ENCODE measurements around the gene CHN1. TPM values are rescaled to one million over a fixed set of nuclear protein-coding genes. Genes with fewer than 3 reads are reported as not detected.

Gene CHN1
- total RNA-seq, 1 donor from 2014 or later = 14.2 TPM

DNA sequence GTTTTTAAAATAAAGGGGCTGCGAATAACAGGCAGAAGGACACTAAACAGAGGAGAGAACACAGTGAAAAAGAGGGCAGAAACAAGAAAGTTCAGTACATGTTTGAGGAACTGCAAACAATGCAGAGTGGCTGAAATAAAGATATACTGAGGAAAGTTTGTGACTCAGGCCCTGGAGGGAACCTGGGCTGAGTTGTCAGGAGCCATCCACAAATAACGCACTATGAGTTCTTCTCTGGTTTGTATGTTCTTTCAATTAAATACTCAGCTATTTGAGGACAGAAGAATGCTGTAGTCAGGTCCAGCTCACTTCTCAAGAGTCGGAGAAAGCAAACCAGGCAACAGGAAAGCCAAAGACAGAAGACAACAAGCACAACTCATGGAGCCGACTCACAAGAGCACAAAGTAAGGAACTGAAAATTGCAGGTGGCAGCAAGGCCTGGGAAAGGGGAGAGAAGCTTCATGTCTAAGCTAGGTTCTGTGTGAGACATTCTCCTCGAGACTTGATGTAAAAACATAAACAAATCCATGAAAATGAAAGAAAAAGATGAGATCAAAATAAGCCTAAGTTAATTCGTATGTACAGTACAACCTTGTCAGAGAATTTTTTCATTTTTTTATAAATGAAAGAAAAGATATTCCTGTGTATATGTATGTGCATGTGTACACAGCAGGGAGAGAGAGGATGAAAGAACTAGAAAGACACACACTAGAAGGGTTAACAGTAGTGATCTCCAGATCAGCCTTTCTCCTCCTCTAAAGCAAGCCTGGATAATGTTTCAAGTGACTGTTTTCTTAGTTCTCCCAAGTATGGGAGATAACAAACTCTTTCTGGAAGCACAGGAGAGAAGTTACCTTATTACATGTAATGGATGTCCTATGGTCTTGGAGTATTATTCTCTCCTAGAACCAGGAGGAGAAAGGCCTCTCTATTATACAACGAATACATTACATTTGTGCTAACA is 41.5 kb downstream of the CHN1 start:
- H3K4me1 ChIP-seq = peaks cover 51% of the 10 kb centered on the region
- TF ChIP-seq CTCF (IDR thresholded peaks at IDR 0.05; ENCODE audit: borderline replicate concordance) = no peak
- intact Hi-C loops (cut with micrococcal nuclease) = no loop called here

DNA sequence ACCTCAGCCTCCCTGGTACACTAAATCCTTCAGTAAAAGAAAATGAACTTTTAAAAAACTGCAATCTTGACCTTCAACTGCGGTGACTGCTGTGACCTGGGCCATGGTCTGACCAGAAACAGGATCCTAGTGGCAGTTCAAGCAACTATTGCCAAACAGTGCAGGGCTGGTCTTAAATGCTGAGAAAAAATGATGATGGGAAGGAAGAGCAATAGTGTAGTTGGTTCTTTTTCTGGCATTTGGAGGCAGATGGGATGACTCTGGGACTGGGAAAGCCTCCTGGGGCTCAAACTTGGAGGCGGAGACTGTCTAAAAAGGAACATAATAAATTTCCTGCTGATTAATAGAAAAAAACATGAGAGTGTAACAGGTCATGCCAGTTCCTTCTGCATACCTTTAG is 45.4 kb downstream of the CHN1 start:
- H3K36me3 ChIP-seq = no peaks in the 10 kb centered on the region
- intact Hi-C loops (cut with micrococcal nuclease) = no loop called here
- no peaks in the 10 kb centered on the region for H3K27me3 ChIP-seq (ENCODE audit: low read depth)
- peaks cover 19% of the 10 kb centered on the region for H3K4me1 ChIP-seq
- H3K9me3 ChIP-seq (replicated peaks) = no peaks in the 10 kb centered on the region
- no peak for TF ChIP-seq CTCF (IDR thresholded peaks at IDR 0.05; ENCODE audit: borderline replicate concordance)
- H3K4me3 ChIP-seq = no peak overlapping the region
- H3K27ac ChIP-seq (replicated peaks) = peak overlapping the region; percentile 2
- DNase-seq = no peak

More for the DNA sequence above, 41.5 kb downstream of the CHN1 start:
- H3K27ac ChIP-seq (replicated peaks) = no peak overlapping the region
- no peak overlapping the region for H3K4me3 ChIP-seq
- H3K27me3 ChIP-seq (ENCODE audit: low read depth) = no peaks in the 10 kb centered on the region
- DNase-seq = no peak
- H3K9me3 ChIP-seq (replicated peaks) = no peaks in the 10 kb centered on the region
- no peaks in the 10 kb centered on the region for H3K36me3 ChIP-seq

GRCh38 chr2:174957050-174957449 is 48.1 kb downstream of the CHN1 start:
- DNase-seq = no peak
- Histone ChIP-seq H3K36me3 (no peaks in the 10 kb centered on the region), H3K27me3 (ENCODE audit: low read depth) (no peaks in the 10 kb centered on the region), H3K4me3 (no peak overlapping the region), H3K27ac (replicated peaks) (no peak overlapping the region), H3K9me3 (replicated peaks) (no peaks in the 10 kb centered on the region), H3K4me1 (peaks cover 19% of the 10 kb centered on the region)
- intact Hi-C loops (cut with micrococcal nuclease) = no loop called here
- TF ChIP-seq CTCF (IDR thresholded peaks at IDR 0.05; ENCODE audit: borderline replicate concordance) = no peak

GRCh38 chr2:174952607-174953006 is 52.6 kb downstream of the CHN1 start:
- no peak for TF ChIP-seq CTCF (IDR thresholded peaks at IDR 0.05; ENCODE audit: borderline replicate concordance)
- H3K4me3 ChIP-seq = no peak overlapping the region
- intact Hi-C loops (cut with micrococcal nuclease) = no loop called here
- no peak for DNase-seq
- no peaks in the 10 kb centered on the region for H3K9me3 ChIP-seq (replicated peaks)
- no peaks in the 10 kb centered on the region for H3K4me1 ChIP-seq
- no peaks in the 10 kb centered on the region for H3K36me3 ChIP-seq
- H3K27me3 ChIP-seq (ENCODE audit: low read depth) = no peaks in the 10 kb centered on the region
- H3K27ac ChIP-seq (replicated peaks) = no peak overlapping the region

DNA sequence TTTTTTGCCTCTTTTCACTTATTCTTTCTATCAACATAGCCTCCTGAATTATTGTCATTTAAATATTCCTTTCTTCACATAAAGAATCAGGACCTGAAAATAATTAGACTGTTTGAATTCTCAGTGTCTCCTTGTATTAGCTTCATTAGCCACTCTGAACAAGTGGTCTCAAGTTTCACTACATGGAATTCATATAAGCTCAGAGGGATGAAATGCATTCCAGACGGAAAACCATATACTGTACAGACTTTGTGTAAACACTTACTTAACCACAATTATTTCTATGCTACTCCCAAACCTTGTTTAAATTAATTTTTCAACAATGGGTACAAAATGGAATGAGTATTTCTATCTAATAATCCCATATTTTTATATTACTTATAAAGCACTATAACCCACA is 53.4 kb downstream of the CHN1 start:
- no peak overlapping the region for H3K4me3 ChIP-seq
- H3K9me3 ChIP-seq (replicated peaks) = no peaks in the 10 kb centered on the region
- intact Hi-C loops (cut with micrococcal nuclease) = no loop called here
- no peaks in the 10 kb centered on the region for H3K36me3 ChIP-seq
- no peak for DNase-seq
- H3K4me1 ChIP-seq = no peaks in the 10 kb centered on the region
- no peak for TF ChIP-seq CTCF (IDR thresholded peaks at IDR 0.05; ENCODE audit: borderline replicate concordance)
- no peak overlapping the region for H3K27ac ChIP-seq (replicated peaks)
- no peaks in the 10 kb centered on the region for H3K27me3 ChIP-seq (ENCODE audit: low read depth)

Measured in left ventricle myocardium inferior (tissue), 1 donor.